ENCODE data around the gene RPL13. TPM values are rescaled to one million over a fixed set of nuclear protein-coding genes. Genes with fewer than 3 reads are reported as not detected.

Gene RPL13
- total RNA-seq, 2 donors from 2014 or later: 4,239 to 4,547 TPM

DNA sequence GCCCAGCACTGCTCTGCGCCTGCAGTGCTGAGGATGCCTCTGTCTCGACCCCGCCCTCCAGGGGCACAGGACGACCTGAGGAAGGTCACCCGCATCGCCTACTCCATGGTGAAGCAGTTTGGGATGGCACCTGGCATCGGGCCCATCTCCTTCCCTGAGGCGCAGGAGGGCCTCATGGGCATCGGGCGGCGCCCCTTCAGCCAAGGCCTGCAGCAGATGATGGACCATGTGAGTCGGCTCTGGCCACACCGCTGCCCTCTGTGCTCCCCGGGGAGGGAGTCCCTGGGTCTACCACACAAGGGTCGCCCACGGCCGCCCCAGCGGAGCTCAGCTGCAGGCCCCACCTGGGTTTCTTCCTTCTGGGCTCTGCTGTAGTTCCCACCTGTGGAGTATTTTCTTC lies 6.7 kb upstream of the RPL13 start:
- DNase-seq (ENCODE audit: low spot score): no peak
- peaks cover 0 to 6% of the 10 kb centered on the region in 2 donors for H3K4me1 ChIP-seq
- H3K27ac ChIP-seq: no peak overlapping the region
- H3K27me3 ChIP-seq: no peaks in the 10 kb centered on the region
- TF ChIP-seq, protein P1, sequence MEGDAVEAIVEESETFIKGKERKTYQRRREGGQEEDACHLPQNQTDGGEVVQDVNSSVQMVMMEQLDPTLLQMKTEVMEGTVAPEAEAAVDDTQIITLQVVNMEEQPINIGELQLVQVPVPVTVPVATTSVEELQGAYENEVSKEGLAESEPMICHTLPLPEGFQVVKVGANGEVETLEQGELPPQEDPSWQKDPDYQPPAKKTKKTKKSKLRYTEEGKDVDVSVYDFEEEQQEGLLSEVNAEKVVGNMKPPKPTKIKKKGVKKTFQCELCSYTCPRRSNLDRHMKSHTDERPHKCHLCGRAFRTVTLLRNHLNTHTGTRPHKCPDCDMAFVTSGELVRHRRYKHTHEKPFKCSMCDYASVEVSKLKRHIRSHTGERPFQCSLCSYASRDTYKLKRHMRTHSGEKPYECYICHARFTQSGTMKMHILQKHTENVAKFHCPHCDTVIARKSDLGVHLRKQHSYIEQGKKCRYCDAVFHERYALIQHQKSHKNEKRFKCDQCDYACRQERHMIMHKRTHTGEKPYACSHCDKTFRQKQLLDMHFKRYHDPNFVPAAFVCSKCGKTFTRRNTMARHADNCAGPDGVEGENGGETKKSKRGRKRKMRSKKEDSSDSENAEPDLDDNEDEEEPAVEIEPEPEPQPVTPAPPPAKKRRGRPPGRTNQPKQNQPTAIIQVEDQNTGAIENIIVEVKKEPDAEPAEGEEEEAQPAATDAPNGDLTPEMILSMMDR (IDR thresholded peaks at IDR 0.05): no peak
- H3K4me3 ChIP-seq: no peak overlapping the region
- H3K36me3 ChIP-seq: peaks cover 68% of the 10 kb centered on the region
- H3K9me3 ChIP-seq: no peaks in the 10 kb centered on the region

DNA sequence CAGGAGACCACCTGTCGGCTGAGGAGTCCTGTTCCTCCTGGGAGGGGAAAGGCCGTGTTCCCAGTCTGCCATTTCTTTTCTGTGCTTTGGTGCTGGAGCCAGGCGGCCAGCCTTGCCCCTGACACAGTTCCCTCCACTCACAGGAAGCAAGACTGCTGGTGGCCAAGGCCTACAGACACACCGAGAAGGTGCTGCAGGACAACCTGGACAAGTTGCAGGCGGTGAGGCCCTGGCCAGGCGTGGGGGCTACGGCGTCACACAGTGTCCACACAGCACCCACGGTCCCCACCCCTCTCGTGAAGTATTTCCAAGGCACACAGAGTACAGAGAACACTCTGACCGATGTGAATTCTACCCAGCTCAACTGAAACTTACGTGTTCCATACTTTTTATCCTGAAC lies 6.1 kb upstream of the RPL13 start:
- no peak overlapping the region for H3K4me3 ChIP-seq
- TF ChIP-seq, protein P1 (IDR thresholded peaks at IDR 0.05): no peak
- no peak for DNase-seq (ENCODE audit: low spot score)
- no peak overlapping the region for H3K27ac ChIP-seq
- no peaks in the 10 kb centered on the region for H3K27me3 ChIP-seq
- H3K9me3 ChIP-seq: no peaks in the 10 kb centered on the region
- peaks cover 61% of the 10 kb centered on the region for H3K36me3 ChIP-seq
- peaks cover 0 to 7% of the 10 kb centered on the region in 2 donors for H3K4me1 ChIP-seq

DNA sequence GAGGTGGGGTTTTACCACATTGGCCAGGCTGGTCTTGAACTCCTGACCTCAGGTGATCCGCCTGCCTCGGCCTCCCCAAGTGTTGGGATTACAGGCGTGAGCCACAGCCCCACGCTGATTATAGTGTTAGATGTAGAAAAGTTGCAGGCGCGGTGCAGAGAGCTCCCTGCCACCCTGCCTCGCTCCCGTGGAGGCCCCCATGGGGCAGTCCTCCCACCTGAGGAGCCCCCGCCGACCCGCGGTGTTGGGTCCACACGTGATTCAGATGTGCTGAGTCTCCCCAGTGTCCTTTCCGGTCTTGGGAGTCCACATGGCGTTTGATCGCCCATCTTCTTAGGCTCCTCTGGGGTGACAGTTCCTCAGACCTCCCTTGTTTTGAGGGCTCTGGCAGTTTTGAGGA lies 5.2 kb upstream of the RPL13 start:
- H3K27me3 ChIP-seq: no peaks in the 10 kb centered on the region
- no peak overlapping the region for H3K27ac ChIP-seq
- H3K36me3 ChIP-seq: peaks cover 56% of the 10 kb centered on the region
- peaks cover 0 to 12% of the 10 kb centered on the region in 2 donors for H3K4me1 ChIP-seq
- no peak overlapping the region for H3K4me3 ChIP-seq
- no peaks in the 10 kb centered on the region for H3K9me3 ChIP-seq
- TF ChIP-seq, protein P1 (IDR thresholded peaks at IDR 0.05): no peak
- DNase-seq (ENCODE audit: low spot score): no peak

DNA sequence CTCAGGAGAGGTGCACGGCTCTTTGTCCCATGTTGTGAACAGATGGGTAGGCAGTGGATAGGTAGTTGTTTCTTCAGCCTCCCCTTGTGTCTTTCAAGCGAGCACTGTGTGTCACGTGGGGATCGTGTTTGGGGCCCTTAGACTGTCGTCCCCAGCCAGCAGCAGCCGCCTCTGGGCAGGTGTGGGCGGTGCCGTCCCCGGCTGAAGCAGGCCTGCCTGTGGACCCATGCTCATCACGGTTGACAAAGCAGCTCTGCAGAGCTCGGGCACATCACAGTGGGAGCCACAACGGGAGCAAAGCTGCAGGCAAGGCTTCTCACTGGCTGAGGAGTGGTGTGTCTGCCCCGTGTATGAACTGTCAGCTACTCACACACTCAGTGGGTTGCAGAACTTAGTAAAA lies 4.7 kb upstream of the RPL13 start:
- H3K4me1 ChIP-seq: peaks cover 0 to 12% of the 10 kb centered on the region in 2 donors
- H3K36me3 ChIP-seq: peaks cover 53% of the 10 kb centered on the region
- H3K27me3 ChIP-seq: no peaks in the 10 kb centered on the region
- TF ChIP-seq, protein P1 (IDR thresholded peaks at IDR 0.05): no peak
- H3K9me3 ChIP-seq: no peaks in the 10 kb centered on the region
- no peak overlapping the region for H3K4me3 ChIP-seq
- no peak for DNase-seq (ENCODE audit: low spot score)
- no peak overlapping the region for H3K27ac ChIP-seq

DNA sequence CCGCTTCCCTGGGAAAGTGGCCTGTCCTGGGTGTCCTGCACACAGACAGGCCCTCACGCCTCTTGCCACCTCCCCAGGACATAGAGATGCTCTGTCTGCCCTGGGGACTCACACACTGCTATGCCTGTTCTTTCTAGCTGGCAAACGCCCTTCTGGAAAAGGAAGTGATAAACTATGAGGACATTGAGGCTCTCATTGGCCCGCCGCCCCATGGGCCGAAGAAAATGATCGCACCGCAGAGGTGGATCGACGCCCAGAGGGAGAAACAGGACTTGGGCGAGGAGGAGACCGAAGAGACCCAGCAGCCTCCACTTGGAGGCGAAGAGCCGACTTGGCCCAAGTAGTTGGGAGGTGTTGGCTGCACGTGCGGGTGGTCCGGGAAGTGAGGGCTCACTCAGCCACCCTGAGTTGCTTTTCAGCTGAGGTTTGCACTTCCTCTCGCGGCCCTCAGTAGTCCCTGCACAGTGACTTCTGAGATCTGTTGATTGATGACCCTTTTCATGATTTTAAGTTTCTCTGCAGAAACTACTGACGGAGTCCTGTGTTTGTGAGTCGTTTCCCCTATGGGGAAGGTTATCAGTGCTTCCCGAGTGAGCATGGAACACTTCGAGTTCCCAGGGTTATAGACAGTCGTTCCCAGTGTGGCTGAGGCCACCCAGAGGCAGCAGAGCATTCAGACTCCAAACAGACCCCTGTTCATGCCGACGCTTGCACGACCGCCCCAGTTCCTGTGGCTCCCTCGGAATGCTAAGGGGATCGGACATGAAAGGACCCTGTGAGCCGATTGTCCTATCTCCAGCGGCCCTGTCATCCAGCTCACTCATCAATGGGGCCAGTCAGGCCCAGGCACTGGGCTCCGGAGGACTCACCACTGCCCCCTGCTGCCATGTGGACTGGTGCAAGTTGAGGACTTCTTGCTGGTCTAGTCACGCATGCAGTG lies 3.5 kb upstream of the RPL13 start:
- peak; percentile 85 for DNase-seq (ENCODE audit: low spot score)
- H3K27me3 ChIP-seq: no peaks in the 10 kb centered on the region
- H3K4me1 ChIP-seq: peaks cover 0 to 24% of the 10 kb centered on the region in 2 donors
- TF ChIP-seq, protein P1 (IDR thresholded peaks at IDR 0.05): peak; percentile 59 to 81
- peak overlapping the region in 1 of 2 donors; percentile 6 for H3K27ac ChIP-seq
- H3K36me3 ChIP-seq: peaks cover 56% of the 10 kb centered on the region
- no peaks in the 10 kb centered on the region for H3K9me3 ChIP-seq
- H3K4me3 ChIP-seq: no peak overlapping the region

Measured in right atrium auricular region (tissue), 2 donors.